Stimulated activated CD8-positive, alpha-beta memory T cell treated with anti-CD3 and anti-CD28 coated beads, Interleukin-12 subunit alpha, Interleukin-12 subunit beta, amount 100 ng/mL, for 4 hours (primary cell): ENCODE data around the gene CDK19.

Source experiments
- DNase-seq: peaks from one replicate; pipeline ENCODE4 v3.0.0-alpha.2; 2020; ENCODE audit warnings: low read depth

Gene CDK19

DNA sequence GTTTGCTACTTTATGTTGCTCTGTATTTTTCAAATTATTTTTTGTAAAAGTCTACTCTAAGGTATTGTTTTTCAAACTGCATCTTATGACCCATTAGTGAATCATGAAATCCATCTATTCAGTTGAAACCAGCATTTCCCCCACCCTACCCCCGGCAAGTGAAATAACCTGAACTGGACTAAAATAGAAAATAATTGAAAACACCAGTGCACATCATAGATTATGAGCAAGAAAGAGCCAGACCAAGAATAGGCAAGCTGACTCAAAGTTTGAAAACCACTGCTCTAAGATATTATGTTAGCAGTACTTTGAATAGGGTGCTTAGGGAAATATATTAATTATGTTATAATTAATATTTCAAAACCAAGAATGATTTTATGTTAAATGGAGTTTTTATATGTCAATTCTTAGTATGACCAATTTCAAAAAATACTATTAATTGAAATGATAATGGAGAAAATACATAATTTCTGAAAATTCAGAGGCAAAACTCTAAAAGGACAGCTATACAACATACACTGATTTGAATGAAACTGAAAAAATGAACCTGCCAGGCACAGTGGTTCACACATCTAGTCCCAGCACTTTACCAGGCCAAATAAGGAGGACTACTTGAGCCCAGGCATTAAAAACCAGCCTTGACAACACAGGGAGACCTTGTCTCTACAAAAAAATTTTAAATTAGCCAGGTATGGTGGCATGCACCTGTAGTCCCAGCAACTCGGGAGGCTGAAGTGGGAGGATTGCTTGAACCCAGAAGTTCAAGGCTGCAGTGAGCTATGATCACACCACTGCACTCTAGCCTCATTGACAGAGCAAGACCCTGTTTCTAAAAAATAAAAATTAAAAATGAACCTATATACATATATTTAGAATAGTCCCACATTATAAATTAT is 112.0 kb downstream of the CDK19 start:
- no peak for DNase-seq

DNA sequence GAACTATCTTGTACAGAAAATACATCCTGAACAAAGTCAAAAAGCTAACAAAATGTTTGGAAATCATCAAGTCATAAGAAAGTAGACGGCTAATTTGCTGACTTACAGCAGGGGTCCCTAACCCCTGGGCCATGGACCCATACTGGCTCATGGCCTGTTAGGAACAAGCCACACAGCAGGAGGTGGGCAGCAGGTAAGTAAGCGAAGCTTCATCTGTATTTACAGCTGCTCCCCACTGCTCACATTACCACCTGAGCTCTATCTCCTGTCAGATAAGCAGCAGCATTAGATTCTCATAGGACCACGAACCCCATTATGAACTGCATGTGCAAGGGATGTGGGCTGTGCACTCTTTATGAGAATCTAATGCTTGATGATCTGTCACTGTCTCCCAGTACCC is 115.5 kb downstream of the CDK19 start:
- DNase-seq: no peak

DNA sequence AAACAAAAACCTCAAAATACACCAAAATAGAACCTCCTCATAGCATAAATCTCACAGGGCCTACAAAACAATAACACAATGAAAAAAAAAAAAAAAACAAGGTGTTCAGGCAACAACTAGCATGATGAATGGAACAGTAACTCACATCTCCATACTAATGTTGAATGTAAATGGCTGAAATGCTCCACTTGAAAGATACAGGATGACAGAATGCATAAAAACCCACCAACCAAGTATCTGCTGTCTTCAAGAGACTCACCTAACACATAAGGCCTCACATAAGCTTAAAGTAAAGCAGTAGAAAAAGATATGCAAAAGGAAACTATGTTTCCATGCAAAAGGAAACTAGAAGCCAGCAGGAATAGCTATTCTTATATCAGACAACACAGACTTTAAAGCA is 121.3 kb downstream of the CDK19 start:
- no peak for DNase-seq

DNA sequence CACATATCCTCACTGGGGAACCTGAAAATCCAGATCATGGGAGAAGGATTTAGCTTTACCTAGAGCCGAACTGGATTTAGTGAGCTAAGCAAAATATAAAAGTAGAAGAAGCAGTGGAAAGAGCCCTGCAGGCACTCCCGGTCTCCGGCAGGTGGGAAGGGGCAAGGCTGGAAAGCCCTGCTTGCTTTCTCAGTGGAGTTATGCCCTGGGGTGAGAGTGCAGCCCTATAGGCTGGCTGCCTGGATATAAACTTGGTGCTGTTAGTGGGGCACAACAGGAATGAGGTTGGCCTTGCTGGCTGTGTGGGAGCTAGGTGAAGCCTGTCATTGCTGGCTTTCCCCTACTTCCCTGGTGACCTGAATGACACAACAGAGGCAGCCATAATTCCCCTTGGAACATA is 122.0 kb downstream of the CDK19 start:
- DNase-seq: no peak

DNA sequence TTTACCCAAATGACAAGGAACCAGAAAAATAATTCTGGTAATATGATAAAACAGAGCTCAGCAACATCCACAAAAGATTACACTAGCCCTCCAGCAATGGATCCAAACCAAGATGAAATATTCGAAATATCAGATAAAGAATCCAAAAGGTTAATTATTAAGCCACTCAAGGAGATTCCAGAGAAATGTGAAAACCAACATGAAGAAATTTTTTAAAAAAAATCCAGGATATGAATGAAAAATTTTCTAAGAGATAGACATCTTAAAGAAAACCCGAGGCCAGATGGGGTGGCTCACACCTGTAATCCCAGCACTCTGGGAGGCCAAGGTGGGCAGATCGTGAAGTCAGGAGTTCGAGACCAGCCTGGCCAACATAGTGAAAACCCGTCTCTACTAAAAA is 124.4 kb downstream of the CDK19 start:
- DNase-seq: no peak

DNA sequence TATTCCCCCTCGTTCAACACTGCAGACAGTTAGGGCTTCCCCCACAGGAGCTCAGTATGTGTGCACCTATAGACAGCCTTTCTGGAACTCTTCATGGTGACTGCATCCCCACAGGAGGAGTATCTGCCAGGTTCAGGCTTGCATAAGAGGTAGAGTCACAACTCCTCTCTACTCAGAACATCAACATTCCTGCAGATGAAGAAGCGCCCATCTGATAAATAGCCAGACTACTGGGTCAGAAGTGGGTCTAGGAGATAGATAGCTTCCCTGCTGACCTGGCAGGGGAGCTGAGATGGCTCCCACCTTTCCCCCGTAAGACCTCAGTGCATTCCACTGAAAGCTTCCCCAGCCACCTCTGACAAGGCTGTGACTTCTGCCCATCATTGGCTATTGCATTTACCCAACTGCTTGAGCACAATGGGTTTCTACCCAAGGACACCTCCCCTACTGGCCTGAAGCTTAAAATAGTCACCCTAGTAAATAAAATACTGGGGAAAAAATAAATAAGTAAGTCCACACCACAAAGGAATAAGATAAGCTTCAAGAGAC is 125.1 kb downstream of the CDK19 start:
- DNase-seq: no peak

DNA sequence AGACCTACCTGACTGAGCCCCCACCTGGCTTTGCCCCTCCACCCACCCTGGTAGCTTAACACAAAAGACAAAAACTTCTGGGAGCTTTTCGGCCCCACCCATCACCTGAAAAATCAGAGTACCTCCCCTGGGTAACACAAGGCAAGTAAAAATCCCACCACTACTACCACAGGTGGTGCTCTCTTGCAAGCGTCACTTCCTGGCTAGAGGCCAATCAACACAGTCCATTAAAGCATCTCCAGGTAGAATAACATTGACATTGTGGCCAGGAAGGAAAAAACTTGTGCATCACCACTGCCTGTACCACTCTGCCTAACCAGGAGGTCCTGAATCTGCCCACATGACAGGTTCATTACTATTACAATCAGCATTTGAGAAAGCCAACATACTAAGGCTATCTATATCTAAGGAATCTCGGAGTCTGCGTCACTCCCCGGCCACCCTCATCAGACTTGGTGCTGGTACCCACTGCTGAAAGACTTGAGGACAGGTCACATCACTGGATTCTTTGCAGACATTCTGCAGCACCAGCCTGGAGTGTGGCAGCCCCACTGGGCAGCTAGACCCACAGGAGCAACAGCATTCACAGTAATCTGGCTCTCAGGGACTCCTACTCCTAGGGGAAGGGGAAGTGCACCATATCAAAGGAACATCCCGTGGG is 125.9 kb downstream of the CDK19 start:
- DNase-seq: no peak

DNA sequence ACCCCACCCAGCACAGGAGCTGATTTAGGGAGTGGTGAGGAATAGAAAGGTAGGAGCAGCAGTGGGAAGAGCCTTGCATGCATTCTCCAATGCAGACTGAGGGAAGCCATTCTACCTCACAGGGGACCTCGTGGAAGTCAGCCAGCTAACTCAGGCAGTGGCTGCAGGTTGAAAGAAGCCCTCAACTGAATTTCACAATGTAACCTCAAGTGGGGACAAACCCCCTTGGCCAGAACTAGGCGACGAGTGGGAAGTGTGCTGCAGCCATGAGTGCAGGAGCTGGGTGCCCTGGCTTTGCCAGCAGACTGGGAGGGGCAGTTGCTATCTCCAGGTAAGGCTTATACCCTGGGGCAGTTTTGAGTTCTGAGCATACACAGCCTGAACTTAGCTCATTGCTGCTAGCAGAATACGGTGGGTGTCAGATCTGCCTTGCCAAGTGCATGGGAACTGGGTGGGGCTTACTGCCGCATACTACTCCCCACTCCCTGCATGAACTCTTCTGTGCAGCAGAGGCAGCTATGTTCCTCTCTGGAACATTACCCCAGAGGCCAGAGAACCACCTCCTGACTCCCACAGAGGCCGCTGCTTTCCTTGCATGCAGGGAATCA is 126.5 kb downstream of the CDK19 start:
- DNase-seq: no peak

DNA sequence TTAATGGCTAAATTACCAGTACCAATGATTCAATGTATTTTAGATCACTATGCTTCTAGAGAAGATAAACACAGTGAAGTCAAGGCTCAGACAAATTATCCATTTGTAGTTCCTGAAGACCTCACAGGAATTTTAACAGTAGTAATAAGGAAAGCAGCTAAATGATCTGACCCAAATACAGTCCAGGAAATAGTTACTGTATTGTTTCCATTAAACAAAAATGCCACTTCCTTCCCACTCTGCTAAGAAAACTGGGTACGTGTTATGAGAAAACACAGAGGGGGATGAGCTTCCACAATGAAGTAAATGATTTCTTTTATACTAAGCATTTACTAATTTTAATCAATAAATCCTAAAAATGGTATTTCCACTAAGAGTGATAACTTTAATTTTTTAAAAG is 127.9 kb downstream of the CDK19 start:
- no peak for DNase-seq

DNA sequence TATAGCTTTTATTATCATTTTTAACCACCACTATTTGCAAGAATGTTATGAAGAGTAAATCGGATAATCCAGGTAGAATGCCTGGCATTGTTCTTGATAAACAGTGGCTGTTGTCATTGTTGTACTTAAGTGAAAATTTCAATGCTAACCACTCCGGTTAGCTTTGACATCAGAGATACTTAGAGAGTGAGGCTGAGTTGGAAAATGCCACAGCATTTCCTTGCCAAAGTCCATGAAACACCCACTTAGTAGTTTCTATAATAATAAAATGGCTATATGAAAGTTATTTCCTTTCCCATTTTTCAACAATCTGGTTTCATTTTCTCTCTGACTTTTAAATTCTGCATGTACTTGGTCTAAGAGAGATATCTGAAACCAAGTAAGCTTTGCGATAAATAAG is 132.0 kb downstream of the CDK19 start:
- no peak for DNase-seq

DNA sequence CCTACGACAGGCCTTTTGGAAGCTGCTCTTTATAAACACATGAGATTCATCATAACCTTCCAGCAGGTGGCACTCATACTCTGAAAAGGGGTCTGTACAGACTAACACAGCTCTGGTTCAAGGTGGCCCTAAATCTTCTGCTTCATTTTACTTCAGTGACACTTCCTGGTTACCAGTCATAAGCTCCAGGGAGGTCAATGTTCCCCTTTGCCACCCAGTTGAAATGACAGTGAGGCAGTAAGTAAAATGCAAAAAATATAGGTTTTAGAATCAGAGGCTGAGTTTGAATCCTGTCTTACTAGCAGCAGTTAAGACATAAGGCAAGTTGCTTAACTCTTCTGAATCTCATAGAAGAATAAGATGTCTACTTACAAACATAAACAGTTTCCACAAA is 132.8 kb downstream of the CDK19 start:
- DNase-seq: no peak

DNA sequence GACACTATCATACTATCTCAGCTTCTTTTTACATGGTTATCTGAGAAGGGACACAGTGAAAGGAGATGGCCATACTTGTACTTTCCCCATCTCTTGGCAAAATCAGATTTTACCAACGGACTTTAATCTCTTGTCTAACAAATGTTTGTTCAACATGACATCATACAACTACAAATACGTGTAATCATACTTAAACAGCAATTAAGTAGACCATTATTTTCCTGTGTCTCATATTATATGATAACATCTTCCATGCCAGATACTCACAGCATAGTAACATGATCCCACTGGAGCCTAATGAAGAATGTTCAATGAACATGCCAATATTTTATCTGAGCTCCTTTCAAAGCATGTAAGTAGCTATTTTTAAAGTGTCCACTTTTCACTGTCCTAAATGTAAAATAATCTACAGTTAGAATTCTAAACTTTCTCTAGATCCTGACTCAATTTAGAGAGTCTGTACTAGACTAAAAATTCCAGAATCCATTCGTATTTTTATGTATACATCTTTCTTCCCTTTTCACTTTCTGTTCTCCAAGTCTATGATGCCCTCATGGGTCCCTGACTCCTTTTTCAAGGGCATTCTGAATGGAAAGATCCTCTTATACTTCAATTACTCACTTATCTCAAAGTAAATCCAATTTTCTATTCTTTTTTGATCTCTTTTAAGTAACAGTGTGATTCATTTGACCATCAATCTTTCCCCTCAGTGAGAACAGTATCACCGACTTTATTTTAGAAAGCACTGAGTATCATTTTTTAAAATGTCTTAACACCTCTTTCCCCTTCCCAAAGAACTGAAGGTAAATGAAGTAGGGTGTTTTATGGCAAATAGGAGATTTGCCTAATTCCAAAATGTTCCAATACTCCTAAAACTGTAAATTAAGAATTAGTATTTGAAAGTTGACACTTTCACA is 133.5 kb downstream of the CDK19 start:
- DNase-seq: no peak

DNA sequence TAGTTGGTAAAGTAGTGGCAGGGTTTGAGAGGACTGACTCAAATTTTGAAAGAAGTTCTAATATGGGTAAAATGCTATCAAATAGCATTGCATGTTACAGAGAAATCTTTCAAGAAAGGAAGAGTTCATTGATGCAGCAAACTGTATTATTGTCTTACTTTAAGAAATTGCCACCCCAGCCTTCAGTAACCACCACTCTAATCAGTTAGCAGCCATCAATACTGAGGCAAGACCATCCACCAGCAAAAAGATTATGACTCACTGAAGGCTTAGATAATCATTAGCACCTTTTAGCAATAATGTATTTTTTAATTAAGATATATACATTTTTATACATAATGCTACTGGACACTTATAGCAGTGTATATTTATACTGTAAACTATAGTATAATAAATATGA is 138.9 kb downstream of the CDK19 start:
- DNase-seq: no peak

DNA sequence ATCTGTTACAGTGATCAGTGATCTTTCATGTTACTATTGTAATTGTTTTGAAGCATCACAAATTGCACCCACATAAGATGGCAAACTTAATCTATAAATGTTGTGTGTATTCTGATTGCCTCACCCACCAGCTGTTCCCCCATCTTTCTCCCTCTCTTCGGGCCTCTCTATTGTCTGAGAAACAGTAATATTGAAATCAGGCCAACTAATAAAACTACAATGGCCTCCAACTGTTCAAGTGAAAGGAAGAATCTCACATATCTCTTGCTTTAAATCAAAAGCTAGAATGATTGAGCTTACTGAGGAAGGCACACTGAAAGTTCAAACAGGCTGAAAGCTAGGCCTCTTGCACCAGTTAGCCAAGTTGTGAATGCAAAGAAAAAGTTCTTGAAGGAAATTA is 141.2 kb downstream of the CDK19 start:
- no peak for DNase-seq

DNA sequence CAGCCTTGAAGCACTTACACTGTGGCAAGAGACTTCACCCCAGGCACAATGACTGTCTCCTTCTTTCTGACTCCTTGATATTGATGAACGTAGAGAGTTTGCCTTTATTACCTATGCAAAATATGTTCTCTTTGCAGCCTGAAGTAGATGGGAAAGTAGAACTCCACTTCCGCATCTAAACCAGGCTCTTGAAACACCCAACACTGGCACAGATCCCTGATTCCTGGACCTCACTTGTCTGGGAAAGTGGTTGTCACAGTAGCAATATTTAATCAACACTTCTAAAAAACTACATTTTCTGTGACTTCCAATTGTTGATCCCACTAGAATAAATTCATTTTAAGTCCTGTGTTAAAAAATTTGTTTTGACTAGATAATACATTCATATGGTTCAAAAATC is 143.1 kb downstream of the CDK19 start:
- no peak for DNase-seq

DNA sequence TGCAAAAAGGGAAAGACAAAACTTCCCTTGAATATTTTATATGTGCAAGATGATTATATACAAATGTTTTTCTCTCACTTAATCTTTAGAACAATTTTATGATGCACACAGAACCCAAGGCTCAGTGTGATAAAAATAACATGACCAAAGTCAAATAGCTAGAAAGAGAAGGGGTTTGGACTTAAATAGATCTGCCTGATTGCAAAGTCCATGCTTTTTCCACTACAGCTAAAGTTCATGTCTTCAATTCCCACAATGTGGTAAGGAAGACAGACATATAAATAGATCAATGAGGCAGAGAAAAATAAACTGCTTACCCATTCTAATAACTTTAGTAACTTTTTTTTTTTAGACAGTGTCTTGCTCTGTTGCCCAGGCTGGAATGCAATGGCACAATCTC is 143.8 kb downstream of the CDK19 start:
- DNase-seq: no peak

DNA sequence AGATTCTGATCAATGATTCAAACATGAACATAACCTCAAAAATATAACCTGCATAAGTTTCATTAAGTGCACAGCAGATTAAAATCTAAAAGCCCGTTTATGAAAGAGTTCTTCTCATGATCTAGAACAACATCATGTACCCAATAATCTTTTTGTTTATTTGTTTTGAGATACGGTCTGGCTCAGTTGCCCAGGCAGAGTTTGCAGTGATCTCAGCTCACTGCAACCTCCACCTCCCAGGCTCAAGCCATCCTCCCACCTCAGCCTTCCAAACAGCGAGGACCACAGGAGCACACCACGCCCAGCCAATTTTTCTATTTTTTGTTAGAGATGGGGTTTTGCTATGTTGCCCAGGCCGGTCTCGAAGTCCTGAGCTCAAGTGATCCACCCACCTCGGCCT is 149.7 kb downstream of the CDK19 start:
- DNase-seq: no peak

DNA sequence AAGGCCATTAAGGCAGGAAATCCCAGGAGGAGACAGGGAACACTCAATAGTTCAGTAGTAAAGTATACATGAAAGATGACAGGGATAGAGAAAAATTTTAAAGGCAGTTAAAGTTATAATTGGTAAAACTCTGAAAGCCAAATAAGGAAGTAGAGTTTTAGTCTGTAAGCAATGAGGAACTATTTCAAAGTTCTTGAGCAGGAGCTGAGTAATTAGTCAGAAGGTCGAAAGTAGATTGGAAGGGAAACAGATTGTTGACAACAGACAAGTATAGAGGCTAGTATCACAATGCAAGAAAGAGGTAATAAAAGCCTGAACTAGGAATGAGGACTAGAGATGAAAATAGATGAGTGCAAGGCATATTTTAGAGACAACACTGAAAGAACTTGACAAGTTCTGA is 150.3 kb downstream of the CDK19 start:
- DNase-seq: no peak

DNA sequence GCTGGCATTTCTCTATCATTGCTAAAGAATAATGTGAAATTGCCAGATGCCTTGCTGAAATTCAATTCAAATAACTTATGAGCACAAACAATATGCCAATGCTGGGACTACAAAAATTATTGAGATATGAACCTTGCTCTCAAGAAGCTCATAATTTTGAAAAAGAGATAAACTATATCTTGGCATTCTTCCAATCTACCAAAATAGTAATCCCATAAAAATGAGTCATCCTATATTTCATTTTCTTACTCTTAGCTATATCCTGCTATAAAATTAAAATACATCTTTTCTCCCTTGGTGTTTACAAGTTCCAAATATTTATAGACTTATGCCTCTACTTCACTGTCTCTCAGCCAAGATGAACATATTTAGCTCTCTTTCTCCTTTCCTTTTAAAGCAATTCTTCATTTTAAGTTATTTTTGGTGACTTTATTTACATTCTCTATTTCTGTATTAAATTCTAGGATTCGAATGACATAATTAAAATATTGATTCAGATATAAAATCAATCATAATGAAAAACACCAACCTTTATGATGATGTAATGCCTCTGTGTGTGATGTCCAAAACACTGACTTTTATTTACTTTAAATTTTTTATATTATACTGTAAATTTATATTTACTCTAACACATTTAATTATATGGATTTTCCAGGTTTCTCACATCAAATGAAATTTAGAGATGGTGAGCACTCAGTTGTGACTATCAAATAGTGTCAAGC is 152.6 kb downstream of the CDK19 start:
- DNase-seq: no peak

DNA sequence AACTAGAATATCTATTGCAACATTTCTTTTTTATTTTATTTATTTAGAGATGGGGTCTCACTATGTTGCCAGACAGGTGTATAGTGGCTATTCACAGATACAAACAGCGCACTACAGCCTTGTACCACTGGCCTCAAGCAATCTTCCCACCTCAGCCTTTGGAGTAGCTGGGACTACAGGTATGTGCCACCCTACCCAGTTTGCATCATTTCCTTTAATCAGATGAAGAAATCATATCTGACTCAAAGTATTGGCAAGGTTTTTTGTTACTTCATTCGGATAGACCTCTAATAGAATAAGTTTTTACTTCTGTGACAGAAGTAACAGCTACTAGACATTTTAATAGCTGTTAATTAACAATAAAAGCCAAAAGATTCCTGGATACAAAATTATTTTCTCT is 153.9 kb downstream of the CDK19 start:
- no peak for DNase-seq

DNA sequence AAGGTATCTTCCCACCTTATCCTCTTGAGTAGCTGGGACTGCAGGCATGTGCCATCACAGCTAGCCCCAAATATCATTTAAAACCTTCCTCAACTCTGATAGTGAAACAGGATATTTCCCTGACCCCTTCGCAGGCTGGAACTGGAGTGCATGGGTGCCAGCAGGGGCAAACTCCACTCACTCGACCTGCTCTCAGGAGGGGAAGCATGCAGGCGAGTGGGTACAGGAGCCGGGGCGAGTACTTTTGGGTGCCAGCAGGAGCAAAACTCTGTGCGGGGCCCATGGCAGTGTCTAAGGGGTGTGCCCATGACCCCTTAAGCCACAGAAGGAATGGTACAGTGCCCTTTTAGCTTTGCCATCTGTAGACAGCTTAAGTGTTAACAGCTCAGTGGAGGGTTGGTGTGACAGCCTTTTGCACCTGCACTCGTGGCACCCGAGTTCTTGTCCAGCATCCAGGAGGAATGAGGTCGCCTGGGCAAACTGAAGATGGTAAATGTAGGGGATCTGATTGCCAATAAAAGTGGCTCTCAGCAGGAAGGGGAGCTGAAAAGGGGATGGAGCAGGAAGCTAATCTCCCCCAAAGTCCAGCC is 155.1 kb downstream of the CDK19 start:
- no peak for DNase-seq
